ENCODE measurements around the gene WNK2.

The WNK2 gene

DNA sequence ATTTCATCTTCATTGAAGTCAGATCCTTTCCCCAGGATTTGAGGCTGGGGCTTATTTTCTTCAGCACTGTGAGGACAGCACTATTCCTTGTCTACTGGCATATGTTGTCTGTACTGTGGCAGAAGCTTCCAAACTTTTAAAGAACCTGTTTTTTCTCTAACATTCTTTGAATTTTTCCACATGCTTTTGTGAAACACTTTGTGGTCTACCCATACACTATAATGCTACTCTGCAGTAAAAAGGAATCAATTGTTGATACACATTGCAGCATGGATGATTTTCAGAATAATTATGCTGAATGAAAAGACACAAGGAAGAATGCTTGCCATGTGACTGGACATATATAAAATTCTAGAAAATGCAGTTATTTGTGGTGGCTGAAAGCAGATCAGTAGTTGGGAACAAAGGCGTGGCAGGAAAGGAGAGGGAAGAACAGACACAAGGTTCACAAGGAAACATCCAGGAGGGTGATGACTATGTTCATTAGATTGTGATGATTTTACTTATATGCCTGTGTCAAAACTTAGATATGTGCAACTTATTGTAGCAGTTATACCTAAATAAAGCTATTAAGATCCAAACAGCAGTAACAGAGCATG lies 96.8 kb downstream of the WNK2 start (continued):
- TF ChIP-seq MEIS1 (CRISPR knock-in tag; IDR thresholded peaks at IDR 0.05; ENCODE audit: borderline replicate concordance) (no peak), ZNF266 (tag by site-specific recombination; IDR thresholded peaks at IDR 0.05; ENCODE audit: low read depth) (no peak), ZNF354C (tag by site-specific recombination; IDR thresholded peaks at IDR 0.05; ENCODE audit: borderline replicate concordance, low read depth) (no peak), KLF10 (tag by site-specific recombination; IDR thresholded peaks at IDR 0.05) (no peak), ZNF596 (tag by site-specific recombination; IDR thresholded peaks at IDR 0.05) (no peak), ZNF146 (tag by site-specific recombination; IDR thresholded peaks at IDR 0.05) (no peak), ZNF335 (tag by site-specific recombination; conservative IDR thresholded peaks at IDR 0.05) (no peak), ZNF555 (tag by site-specific recombination; conservative IDR thresholded peaks at IDR 0.05) (no peak)
- TF ChIP-seq, protein P1, sequence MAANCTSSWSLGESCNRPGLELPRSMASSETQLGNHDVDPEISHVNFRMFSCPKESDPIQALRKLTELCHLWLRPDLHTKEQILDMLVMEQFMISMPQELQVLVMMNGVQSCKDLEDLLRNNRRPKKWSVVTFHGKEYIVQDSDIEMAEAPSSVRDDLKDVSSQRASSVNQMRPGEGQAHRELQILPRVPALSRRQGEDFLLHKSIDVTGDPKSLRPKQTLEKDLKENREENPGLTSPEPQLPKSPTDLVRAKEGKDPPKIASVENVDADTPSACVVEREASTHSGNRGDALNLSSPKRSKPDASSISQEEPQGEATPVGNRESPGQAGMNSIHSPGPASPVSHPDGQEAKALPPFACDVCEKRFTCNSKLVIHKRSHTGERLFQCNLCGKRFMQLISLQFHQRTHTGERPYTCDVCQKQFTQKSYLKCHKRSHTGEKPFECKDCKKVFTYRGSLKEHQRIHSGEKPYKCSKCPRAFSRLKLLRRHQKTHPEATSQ (tag by site-specific recombination; IDR thresholded peaks at IDR 0.05) = no peak

DNA sequence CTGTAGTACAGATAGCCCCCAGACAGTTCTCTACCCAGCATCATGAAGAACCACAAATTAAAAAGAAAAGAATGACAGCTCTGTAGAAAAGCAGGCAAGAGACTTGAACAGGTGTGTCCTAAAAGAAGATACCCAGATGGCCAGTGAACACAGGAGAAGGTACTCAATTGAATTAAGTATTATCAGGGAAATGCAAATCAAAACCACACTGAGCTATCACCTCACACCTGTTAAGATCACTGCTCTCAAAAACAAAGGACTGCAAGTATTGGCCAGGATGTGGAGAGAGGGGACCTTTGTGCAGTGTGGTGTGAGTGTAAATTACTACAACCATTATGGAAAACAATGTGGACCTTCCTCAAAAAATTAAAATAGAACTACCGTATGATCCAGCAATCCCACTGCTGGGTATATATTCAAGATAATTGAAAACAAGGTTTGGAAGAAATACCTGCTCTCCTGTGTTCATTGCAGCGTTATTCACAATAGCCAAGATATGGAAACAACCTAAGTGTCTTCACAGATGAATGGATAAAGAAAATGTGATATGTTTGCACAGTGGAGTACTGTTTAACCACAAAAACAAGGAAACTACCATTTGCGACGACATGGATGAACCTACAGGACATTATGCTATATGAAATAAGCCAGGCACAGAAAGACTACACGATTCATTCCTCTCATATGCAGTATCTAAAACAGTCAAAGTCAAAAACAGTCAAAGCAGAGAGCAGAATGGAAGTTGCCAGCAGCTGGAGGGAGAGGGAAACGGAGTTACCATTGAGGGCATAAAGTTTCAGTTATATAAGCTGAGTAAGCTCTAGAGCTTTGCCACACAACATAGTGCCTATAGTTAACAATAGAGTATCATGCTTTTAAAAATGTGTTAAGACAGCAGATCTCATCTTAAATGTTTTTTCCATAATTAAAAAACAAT lies 102.6 kb downstream of the WNK2 start:
- no peaks in the 10 kb centered on the region for H3K4me1 ChIP-seq (ENCODE audit: control insufficient read depth, insufficient read depth, low read length)
- no peak overlapping the region for H3K27ac ChIP-seq (ENCODE audit: extremely low read depth, low read depth, low read length)
- no peak overlapping the region for H3K4me3 ChIP-seq (ENCODE audit: low read depth, low read length)
- POLR2A ChIA-PET = no interaction called here
- CTCF ChIA-PET = interaction anchor here (0.6 kb wide), 1 partner anchor 106 kb away, joined by 3 read pairs; no protein-coding TSS in a partner anchor
- H3K36me3 ChIP-seq (ENCODE audit: control insufficient read depth in 2 of 2, insufficient read depth in 1 of 2, low read length in 2 of 2) = no peaks in the 10 kb centered on the region
- H3K9me3 ChIP-seq (ENCODE audit: control insufficient read depth, insufficient read depth, low read depth, low read length) = no peaks in the 10 kb centered on the region
- TF ChIP-seq, protein P2, sequence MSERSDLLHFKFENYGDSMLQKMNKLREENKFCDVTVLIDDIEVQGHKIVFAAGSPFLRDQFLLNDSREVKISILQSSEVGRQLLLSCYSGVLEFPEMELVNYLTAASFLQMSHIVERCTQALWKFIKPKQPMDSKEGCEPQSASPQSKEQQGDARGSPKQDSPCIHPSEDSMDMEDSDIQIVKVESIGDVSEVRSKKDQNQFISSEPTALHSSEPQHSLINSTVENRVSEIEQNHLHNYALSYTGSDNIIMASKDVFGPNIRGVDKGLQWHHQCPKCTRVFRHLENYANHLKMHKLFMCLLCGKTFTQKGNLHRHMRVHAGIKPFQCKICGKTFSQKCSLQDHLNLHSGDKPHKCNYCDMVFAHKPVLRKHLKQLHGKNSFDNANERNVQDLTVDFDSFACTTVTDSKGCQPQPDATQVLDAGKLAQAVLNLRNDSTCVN (tag by site-specific recombination; optimal IDR thresholded peaks at IDR 0.05) = no peak
- no peak for TF ChIP-seq WT1 (tag by site-specific recombination; IDR thresholded peaks at IDR 0.05)
- no peak for TF ChIP-seq HOXA7 (CRISPR knock-in tag; IDR thresholded peaks at IDR 0.05; ENCODE audit: borderline replicate concordance)
- TF ChIP-seq ZNF76 (tag by site-specific recombination; IDR thresholded peaks at IDR 0.05; ENCODE audit: borderline replicate concordance, low read depth) = no peak
- TF ChIP-seq, protein P3, sequence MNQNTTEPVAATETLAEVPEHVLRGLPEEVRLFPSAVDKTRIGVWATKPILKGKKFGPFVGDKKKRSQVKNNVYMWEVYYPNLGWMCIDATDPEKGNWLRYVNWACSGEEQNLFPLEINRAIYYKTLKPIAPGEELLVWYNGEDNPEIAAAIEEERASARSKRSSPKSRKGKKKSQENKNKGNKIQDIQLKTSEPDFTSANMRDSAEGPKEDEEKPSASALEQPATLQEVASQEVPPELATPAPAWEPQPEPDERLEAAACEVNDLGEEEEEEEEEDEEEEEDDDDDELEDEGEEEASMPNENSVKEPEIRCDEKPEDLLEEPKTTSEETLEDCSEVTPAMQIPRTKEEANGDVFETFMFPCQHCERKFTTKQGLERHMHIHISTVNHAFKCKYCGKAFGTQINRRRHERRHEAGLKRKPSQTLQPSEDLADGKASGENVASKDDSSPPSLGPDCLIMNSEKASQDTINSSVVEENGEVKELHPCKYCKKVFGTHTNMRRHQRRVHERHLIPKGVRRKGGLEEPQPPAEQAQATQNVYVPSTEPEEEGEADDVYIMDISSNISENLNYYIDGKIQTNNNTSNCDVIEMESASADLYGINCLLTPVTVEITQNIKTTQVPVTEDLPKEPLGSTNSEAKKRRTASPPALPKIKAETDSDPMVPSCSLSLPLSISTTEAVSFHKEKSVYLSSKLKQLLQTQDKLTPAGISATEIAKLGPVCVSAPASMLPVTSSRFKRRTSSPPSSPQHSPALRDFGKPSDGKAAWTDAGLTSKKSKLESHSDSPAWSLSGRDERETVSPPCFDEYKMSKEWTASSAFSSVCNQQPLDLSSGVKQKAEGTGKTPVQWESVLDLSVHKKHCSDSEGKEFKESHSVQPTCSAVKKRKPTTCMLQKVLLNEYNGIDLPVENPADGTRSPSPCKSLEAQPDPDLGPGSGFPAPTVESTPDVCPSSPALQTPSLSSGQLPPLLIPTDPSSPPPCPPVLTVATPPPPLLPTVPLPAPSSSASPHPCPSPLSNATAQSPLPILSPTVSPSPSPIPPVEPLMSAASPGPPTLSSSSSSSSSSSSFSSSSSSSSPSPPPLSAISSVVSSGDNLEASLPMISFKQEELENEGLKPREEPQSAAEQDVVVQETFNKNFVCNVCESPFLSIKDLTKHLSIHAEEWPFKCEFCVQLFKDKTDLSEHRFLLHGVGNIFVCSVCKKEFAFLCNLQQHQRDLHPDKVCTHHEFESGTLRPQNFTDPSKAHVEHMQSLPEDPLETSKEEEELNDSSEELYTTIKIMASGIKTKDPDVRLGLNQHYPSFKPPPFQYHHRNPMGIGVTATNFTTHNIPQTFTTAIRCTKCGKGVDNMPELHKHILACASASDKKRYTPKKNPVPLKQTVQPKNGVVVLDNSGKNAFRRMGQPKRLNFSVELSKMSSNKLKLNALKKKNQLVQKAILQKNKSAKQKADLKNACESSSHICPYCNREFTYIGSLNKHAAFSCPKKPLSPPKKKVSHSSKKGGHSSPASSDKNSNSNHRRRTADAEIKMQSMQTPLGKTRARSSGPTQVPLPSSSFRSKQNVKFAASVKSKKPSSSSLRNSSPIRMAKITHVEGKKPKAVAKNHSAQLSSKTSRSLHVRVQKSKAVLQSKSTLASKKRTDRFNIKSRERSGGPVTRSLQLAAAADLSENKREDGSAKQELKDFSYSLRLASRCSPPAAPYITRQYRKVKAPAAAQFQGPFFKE (tag by site-specific recombination; IDR thresholded peaks at IDR 0.05; ENCODE audit: borderline replicate concordance) = no peak
- no peak for TF ChIP-seq ZBTB7A (tag by site-specific recombination; IDR thresholded peaks at IDR 0.05; ENCODE audit: low read depth)
- TF ChIP-seq, protein P4, sequence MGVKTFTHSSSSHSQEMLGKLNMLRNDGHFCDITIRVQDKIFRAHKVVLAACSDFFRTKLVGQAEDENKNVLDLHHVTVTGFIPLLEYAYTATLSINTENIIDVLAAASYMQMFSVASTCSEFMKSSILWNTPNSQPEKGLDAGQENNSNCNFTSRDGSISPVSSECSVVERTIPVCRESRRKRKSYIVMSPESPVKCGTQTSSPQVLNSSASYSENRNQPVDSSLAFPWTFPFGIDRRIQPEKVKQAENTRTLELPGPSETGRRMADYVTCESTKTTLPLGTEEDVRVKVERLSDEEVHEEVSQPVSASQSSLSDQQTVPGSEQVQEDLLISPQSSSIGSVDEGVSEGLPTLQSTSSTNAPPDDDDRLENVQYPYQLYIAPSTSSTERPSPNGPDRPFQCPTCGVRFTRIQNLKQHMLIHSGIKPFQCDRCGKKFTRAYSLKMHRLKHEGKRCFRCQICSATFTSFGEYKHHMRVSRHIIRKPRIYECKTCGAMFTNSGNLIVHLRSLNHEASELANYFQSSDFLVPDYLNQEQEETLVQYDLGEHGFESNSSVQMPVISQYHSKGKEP (tag by site-specific recombination; IDR thresholded peaks at IDR 0.05) = no peak

Data from HEK293 (cell line).